T follicular helper cell (primary cell): ENCODE measurements around the gene FASN.

Source experiments
- DNase-seq: peaks from one replicate; pipeline ENCODE4 v3.0.0-alpha.2; 2020; ENCODE audit warnings: low read depth

The FASN gene

DNA sequence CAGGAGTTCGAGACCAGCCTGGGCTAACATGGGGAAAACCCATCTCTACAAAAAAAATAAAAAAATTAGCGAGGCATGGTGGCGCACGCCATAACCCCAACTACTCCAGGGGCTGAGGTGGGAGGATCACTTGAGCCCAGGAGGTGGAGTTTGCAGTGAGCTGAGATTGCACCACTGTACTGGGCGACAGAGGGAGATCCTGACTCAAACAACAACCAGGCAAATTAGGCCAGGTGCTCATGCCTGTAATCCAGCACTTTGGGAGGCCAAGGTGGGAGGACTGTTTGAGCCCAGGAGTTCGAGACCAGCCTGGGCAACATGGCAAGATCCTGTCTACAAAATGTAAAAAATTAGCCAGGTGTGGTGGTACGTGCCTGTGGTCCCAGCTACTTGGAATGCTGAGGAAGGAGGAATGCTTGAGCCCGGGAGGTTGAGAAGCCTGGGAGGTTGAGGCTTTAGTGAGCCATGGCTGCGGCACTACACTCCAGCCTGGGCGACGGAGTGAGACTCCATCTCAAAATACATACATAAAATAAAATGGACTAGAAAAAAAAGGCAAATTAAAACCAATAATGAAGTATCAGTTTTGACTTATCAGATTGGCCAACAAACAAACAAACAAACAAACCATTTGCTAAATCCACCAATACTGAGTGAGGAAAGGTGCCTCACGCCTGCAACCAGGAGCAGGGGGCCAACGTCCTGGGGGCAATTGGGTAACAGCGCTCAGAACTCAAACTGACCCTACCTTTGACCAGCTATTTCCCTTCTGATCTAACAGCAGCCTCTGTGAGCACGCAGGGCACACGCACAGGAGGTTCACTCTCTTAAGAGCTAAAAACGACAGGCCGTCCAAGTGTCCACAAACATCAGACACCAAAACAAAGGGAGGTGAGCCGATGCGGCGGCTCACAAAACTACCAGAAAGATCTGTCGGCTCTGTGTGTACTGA is 19.4 kb upstream of the FASN start:
- no peak for DNase-seq

GRCh38 chr17:82116246-82116645 is 18.2 kb upstream of the FASN start:
- DNase-seq = no peak

GRCh38 chr17:82114872-82115271 is 16.8 kb upstream of the FASN start:
- no peak for DNase-seq

GRCh38 chr17:82114447-82114846 is 16.4 kb upstream of the FASN start:
- no peak for DNase-seq

DNA sequence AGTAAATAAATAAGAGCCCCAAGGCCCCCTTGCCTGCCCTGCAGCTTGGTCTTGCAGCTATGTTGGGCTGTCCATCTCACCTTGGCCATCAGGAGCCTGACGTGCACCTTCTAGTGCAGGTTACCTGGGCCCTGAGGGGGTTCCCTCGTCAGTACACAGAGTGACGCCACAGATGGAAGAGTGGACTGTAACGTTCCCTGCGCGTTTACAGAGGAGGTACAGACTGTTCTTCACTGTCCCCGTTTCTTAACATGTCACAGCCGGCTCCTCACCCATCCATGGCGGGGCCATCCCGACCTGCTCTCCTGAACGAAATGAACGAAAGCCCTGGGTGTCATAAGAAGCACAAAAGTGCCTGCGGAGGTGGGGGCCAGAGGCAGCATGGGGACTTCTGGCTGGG is 15.9 kb upstream of the FASN start:
- no peak for DNase-seq

- DNase-seq = no peak
Measured at GRCh38 chr17:82113422-82113821, 15.4 kb upstream of the FASN start.

- DNase-seq = no peak
Measured at GRCh38 chr17:82112914-82113311, 14.9 kb upstream of the FASN start.

- no peak for DNase-seq
Measured at GRCh38 chr17:82112181-82112913, 14.3 kb upstream of the FASN start.

GRCh38 chr17:82110298-82110697 is 12.3 kb upstream of the FASN start:
- DNase-seq = no peak

GRCh38 chr17:82108961-82109475 is 11.0 kb upstream of the FASN start:
- no peak for DNase-seq

- DNase-seq = no peak
Measured at GRCh38 chr17:82108496-82108945, 10.5 kb upstream of the FASN start.

DNA sequence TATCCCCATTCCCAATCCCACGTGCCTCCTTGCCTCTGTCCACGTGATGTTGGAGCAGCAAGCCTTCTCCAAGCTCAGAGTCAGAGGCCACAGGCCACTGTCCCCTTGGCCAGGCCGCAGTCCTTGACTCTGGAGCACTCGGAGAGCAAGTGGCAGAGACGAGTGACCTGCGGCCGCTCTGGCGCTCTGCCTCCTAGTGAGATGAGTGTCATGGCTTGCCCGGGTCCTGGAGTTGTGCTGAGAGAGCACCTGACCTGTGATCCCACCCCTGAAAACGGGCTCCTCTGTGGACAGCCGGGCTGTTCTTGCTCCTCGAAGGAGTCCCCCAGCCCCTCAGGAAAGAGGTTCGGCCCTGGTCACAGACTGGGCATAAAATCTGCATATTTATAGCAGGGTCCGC is 10.0 kb upstream of the FASN start:
- DNase-seq = no peak

DNA sequence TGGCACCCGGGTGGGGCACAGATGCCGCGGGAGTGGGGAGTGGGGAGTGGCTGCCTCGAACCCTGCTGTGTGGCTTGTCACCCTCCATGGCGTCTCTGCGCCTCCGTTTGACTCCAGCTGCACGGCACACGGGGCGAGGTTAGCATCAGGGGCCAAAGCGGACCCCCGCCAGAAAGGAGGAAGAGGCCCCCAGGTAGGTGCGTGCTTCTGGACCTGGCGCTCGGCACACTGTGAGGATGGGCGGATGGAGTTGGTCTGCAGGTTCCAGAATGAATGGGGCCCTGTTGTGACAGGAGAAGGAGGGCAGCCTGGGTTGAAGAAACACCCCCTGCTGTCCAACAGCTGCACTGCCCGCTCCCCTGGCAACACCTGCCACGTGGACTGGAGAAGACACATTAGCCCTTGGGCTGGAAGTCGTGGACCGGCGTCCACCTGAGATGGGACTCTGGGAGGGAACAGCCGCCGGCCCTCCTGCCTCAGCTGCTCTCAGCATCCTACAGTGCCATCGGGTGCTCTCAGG is 9.4 kb upstream of the FASN start:
- no peak for DNase-seq

GRCh38 chr17:82106688-82107305 is 8.8 kb upstream of the FASN start:
- DNase-seq = no peak

- no peak for DNase-seq
Measured at GRCh38 chr17:82105882-82106687, 8.0 kb upstream of the FASN start.

- DNase-seq = no peak
Measured at GRCh38 chr17:82105417-82105881, 7.4 kb upstream of the FASN start.

GRCh38 chr17:82104797-82105416 is 6.9 kb upstream of the FASN start:
- no peak for DNase-seq

DNA sequence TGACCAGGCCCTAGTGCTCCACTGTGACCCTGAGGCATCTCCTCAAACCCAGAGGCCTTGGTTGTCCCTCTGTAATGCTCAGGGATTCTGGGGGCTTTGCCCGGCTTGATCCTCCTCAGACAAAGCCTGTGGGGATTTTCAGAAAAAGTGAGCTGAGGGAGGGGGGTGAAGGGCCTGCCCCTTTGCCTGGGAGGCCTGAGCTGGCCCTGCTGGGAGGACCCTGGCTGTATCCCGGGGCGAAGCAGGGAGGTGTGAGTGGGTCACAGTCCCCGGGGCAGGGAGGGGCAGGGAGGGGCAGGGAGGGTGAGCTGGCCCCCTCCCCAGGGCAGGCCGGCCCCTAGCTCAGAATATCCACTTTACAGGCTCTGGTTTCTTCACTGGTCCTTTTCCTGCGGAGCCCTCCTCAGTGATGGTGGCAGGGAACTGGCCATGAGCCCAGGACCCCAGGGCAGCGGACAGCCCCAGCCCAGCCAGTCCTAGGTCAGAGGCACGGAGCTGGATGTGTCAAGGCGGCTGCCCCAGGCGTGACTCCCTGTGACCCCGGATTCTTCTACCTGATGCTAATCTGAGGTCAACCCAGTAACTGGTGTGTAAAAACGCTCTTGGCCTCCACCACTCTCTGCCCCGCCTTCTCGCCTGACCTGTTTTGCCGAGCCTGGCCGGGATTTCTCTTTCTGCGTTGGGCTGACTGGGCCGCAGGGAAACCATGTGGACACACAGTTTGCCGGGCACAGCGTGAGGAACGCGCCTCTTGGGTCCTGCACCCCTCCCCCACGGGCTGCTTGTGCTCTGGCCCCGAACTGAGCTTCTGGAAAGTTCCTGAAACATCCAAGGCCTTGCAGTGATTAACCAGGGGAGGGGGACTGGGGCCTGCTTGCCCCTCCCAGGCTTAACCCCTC is 5.8 kb upstream of the FASN start:
- no peak for DNase-seq
